Liver (tissue), 9 donors: Measurements from ENCODE around the gene RBM38. TPM values are rescaled to one million over a fixed set of nuclear protein-coding genes. Genes with fewer than 3 reads are reported as not detected.

Experiments
- DNase-seq: peaks from one replicate; pipeline ENCODE4 v3.0.0-alpha.2; 2017; ENCODE audit warnings: low spot score
- H3K27ac ChIP-seq, 2 donors: one replicate each; pipeline ENCODE4 v1.7.0; 2013; ENCODE audit warnings: inconsistent platforms in 2 of 2, low read length in 2 of 2, control low read depth in 1 of 2, low read depth in 1 of 2, mild to moderate bottlenecking in 1 of 2
- H3K27me3 ChIP-seq, 4 donors: one replicate each; pipeline versions ENCODE4 v1.6.1 to v1.7.0; 2013; ENCODE audit warnings: low read length in 3 of 4, inconsistent platforms in 1 of 4, mild to moderate bottlenecking in 1 of 4, moderate library complexity in 1 of 4; ENCODE audit not compliant: control insufficient read depth in 4 of 4, insufficient read depth in 4 of 4
- H3K36me3 ChIP-seq, 4 donors: one replicate each; pipeline versions ENCODE4 v1.6.1 to v1.7.0; 2013; ENCODE audit warnings: low read length in 3 of 4, mild to moderate bottlenecking in 3 of 4, low read depth in 1 of 4, moderate library complexity in 1 of 4; ENCODE audit not compliant: control insufficient read depth in 4 of 4, insufficient read depth in 3 of 4
- H3K4me1 ChIP-seq, 4 donors: one replicate each; pipeline versions ENCODE4 v1.6.1 to v1.7.0; 2013; ENCODE audit warnings: low read length in 3 of 4, mild to moderate bottlenecking in 3 of 4, moderate library complexity in 1 of 4; ENCODE audit not compliant: control insufficient read depth in 4 of 4, insufficient read depth in 4 of 4
- H3K4me3 ChIP-seq, 3 donors: one replicate each; pipeline versions ENCODE4 v1.6.1 to v1.7.0; 2013; ENCODE audit warnings: low read length in 3 of 3, control low read depth in 1 of 3, low read depth in 1 of 3, mild to moderate bottlenecking in 1 of 3
- H3K9ac ChIP-seq, 2 donors: one replicate each; pipeline ENCODE4 v1.7.0; 2013; ENCODE audit warnings: low read length in 2 of 2, mild to moderate bottlenecking in 2 of 2, moderate library complexity in 2 of 2, control low read depth in 1 of 2, low read depth in 1 of 2
- H3K9me3 ChIP-seq, 4 donors: one replicate each; pipeline versions ENCODE4 v1.6.1 to v1.7.0; 2013; ENCODE audit warnings: low read length in 3 of 4; ENCODE audit not compliant: control insufficient read depth in 4 of 4
- ATF3 ChIP-seq: IDR thresholded peaks from 2 replicates; pipeline ENCODE4 v1.6.1; 2016; ENCODE audit warnings: antibody characterized with exemption
- EGR1 ChIP-seq, 2 donors: IDR thresholded peaks; 2 replicates each; pipeline ENCODE4 v1.6.1; 2016 to 2018; ENCODE audit warnings: antibody characterized with exemption in 2 of 2, low read depth in 2 of 2
- FOXA1 ChIP-seq: IDR thresholded peaks from 2 replicates; pipeline ENCODE4 v1.6.1; 2016; ENCODE audit warnings: antibody characterized with exemption
- FOXA2 ChIP-seq: IDR thresholded peaks from 2 replicates; pipeline ENCODE4 v1.6.1; 2016; ENCODE audit warnings: antibody characterized with exemption
- GABPA ChIP-seq, 2 donors: IDR thresholded peaks in 1 of 2; conservative IDR thresholded peaks in 1 of 2; 2 replicates each; pipeline ENCODE4 v1.6.1; 2016; ENCODE audit warnings: antibody characterized with exemption in 2 of 2, mild to moderate bottlenecking in 1 of 2, moderate library complexity in 1 of 2
- HNF4A ChIP-seq, 2 donors: conservative IDR thresholded peaks; 2 replicates each; pipeline ENCODE4 v1.6.1; 2016; ENCODE audit warnings: antibody characterized with exemption in 2 of 2, mild to moderate bottlenecking in 2 of 2
- JUND ChIP-seq, 2 donors: IDR thresholded peaks; 2 replicates each; pipeline ENCODE4 v1.6.1; 2016; ENCODE audit warnings: antibody characterized with exemption in 2 of 2
- MAX ChIP-seq: IDR thresholded peaks from 2 replicates; pipeline ENCODE4 v1.6.1; 2016; ENCODE audit warnings: antibody characterized with exemption
- RAD21 ChIP-seq, 2 donors: IDR thresholded peaks; 2 replicates each; pipeline ENCODE4 v1.6.1; 2016; ENCODE audit warnings: antibody characterized with exemption in 2 of 2, mild to moderate bottlenecking in 2 of 2
- RXRA ChIP-seq, 2 donors: IDR thresholded peaks; 2 replicates each; pipeline ENCODE4 v1.6.1; 2017 to 2018; ENCODE audit warnings: antibody characterized with exemption in 2 of 2, mild to moderate bottlenecking in 1 of 2
- SP1 ChIP-seq: IDR thresholded peaks from 2 replicates; pipeline ENCODE4 v1.6.1; 2018; ENCODE audit warnings: antibody characterized with exemption, mild to moderate bottlenecking
- TAF1 ChIP-seq: conservative IDR thresholded peaks from 2 replicates; pipeline ENCODE4 v1.6.1; 2016; ENCODE audit warnings: antibody characterized with exemption, mild to moderate bottlenecking
- YY1 ChIP-seq: IDR thresholded peaks from 2 replicates; pipeline ENCODE4 v1.6.1; 2016; ENCODE audit warnings: antibody characterized with exemption, mild to moderate bottlenecking
- ZBTB33 ChIP-seq: IDR thresholded peaks from 2 replicates; pipeline ENCODE4 v1.6.1; 2016; ENCODE audit warnings: antibody characterized with exemption
- WGBS: extraction: QIAGEN DNeasy Blood & Tissue Kit; methylation state at CpG from one replicate; pipeline ENCODE4 v1.1.7; 2013; 5-methylcytosine and 5-hydroxymethylcytosine counted together
- polyA plus RNA-seq, 2 donors: library from polyadenylated mRNA; stranded (reverse) in 1 of 2; unstranded in 1 of 2; fragments of 200-250 nt in 1 of 2; fragments of >200 nt in 1 of 2; fragmentation: Nextera tagmentation in 1 of 2; extraction: Ambion mirVana in 1 of 2; gene quantifications; one replicate each; pipeline versions ENCODE4 v1.2.1 to v1.2.3, GENCODE V29; 2013 to 2015
- total RNA-seq, 2 donors: library from RNA; depleted of rRNA; stranded (reverse); fragments of >200 nt; gene quantifications; one replicate each; pipeline ENCODE4 v1.2.3, GENCODE V29; 2014
- TF ChIP-seq, protein P1 (sequence below): fragments of 150-350 bp; IDR thresholded peaks from 2 replicates; pipeline ENCODE4 v1.5.1; 2017; ENCODE audit warnings: improper control_type of control experiment, low read depth, low read length; ENCODE audit not compliant: missing input control
- donor health status: healthy.
- donor health status: healthy.
- donor health status: healthy.
- donor health status: healthy.
- donor health status: healthy.

The RBM38 gene
- total and polyA plus RNA-seq, 4 donors, result 1.4 to 258 (median 6.0) TPM

DNA sequence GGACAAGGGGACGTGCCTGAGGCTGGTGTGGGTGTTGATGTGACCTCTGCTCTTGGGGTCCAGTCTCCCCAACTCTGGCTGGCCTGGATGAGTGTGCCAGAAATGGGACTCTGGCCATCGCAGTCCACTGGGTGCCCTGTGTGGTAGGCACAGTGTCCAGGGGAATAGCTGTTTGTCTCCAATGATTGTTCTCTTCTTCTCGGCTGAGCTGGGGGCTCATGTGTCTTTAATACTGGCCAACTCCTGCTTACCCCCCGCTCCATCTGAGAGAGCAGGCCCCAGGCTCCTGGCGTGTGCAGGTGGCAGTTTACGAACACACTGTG lies 45.0 kb downstream of the RBM38 start:
- Histone ChIP-seq H3K36me3 (no peaks in the 10 kb centered on the region), H3K27me3 (no peaks in the 10 kb centered on the region), H3K27ac (peak overlapping the region; percentile 76 to 94), H3K9me3 (no peaks in the 10 kb centered on the region), H3K4me1 (peaks cover 28 to 46% (median 34%) of the 10 kb centered on the region in 4 donors), H3K4me3 (no peak overlapping the region), H3K9ac (no peak overlapping the region)
- no peak for DNase-seq
- 62% methylated on average over 6 of the region's 6 CpGs for WGBS
- TF ChIP-seq TAF1, result no peak
- TF ChIP-seq YY1, result peak; percentile 9
- TF ChIP-seq RXRA (IDR thresholded peaks at IDR 0.05), result peak in 1 of 2 donors; percentile 0

DNA sequence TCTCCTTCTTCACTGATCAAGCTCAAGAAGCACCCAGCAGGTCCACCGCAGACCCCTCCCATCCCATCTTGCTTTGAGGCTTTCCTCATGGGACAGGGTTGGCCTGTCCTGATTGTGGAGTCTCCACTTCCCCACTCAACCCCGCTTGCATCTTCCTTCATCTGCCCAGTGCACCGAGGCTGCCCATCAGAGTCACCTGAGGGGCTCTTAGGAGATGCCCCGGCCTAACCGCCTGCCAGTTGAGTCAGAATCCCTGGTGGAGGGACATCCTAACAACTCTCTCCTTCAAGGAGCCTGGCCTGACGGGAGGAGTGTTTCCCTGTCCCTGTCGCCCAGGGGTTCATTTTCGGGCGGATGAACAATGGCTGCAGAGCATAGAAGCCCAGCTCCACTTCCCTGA lies 46.1 kb downstream of the RBM38 start:
- TF ChIP-seq HNF4A (conservative IDR thresholded peaks at IDR 0.05), result no peak
- no peak for TF ChIP-seq TAF1
- TF ChIP-seq GABPA (IDR thresholded peaks at IDR 0.05 in 1 of 2, conservative IDR thresholded peaks at IDR 0.05 in 1 of 2), result no peak
- TF ChIP-seq, protein P1, sequence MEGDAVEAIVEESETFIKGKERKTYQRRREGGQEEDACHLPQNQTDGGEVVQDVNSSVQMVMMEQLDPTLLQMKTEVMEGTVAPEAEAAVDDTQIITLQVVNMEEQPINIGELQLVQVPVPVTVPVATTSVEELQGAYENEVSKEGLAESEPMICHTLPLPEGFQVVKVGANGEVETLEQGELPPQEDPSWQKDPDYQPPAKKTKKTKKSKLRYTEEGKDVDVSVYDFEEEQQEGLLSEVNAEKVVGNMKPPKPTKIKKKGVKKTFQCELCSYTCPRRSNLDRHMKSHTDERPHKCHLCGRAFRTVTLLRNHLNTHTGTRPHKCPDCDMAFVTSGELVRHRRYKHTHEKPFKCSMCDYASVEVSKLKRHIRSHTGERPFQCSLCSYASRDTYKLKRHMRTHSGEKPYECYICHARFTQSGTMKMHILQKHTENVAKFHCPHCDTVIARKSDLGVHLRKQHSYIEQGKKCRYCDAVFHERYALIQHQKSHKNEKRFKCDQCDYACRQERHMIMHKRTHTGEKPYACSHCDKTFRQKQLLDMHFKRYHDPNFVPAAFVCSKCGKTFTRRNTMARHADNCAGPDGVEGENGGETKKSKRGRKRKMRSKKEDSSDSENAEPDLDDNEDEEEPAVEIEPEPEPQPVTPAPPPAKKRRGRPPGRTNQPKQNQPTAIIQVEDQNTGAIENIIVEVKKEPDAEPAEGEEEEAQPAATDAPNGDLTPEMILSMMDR, result no peak
- TF ChIP-seq ATF3, result no peak
- TF ChIP-seq SP1, result no peak
- no peak for TF ChIP-seq RAD21 (IDR thresholded peaks at IDR 0.05)
- no peak for TF ChIP-seq YY1
- no peak for TF ChIP-seq JUND (IDR thresholded peaks at IDR 0.05)
- no peak for TF ChIP-seq MAX
- WGBS, result 87% methylated on average over 9 of the region's 9 CpGs
- Histone ChIP-seq H3K9me3 (no peaks in the 10 kb centered on the region), H3K36me3 (no peaks in the 10 kb centered on the region), H3K27me3 (no peaks in the 10 kb centered on the region), H3K4me1 (peaks cover 35 to 57% (median 43%) of the 10 kb centered on the region in 4 donors), H3K9ac (no peak overlapping the region), H3K27ac (no peak overlapping the region), H3K4me3 (no peak overlapping the region)
- no peak for DNase-seq

GRCh38 chr20:57437672-57438330 lies 46.6 kb downstream of the RBM38 start:
- H3K4me3 ChIP-seq, result no peak overlapping the region
- H3K9ac ChIP-seq, result no peak overlapping the region
- no peak overlapping the region for H3K27ac ChIP-seq
- H3K9me3 ChIP-seq, result no peaks in the 10 kb centered on the region
- TF ChIP-seq RXRA (IDR thresholded peaks at IDR 0.05), result no peak
- H3K4me1 ChIP-seq, result peaks cover 37 to 62% (median 46%) of the 10 kb centered on the region in 4 donors
- H3K27me3 ChIP-seq, result no peaks in the 10 kb centered on the region
- DNase-seq, result no peak
- no peaks in the 10 kb centered on the region for H3K36me3 ChIP-seq
- WGBS, result 85% methylated on average over 18 of the region's 18 CpGs

GRCh38 chr20:57438552-57438951 lies 47.4 kb downstream of the RBM38 start:
- H3K27me3 ChIP-seq, result no peaks in the 10 kb centered on the region
- no peak overlapping the region for H3K4me3 ChIP-seq
- WGBS, result 73% methylated on average over 5 of the region's 5 CpGs
- H3K9me3 ChIP-seq, result no peaks in the 10 kb centered on the region
- H3K27ac ChIP-seq, result no peak overlapping the region
- H3K4me1 ChIP-seq, result peaks cover 40 to 63% (median 50%) of the 10 kb centered on the region in 4 donors
- DNase-seq, result no peak
- no peaks in the 10 kb centered on the region for H3K36me3 ChIP-seq
- no peak overlapping the region for H3K9ac ChIP-seq
- TF ChIP-seq GABPA (IDR thresholded peaks at IDR 0.05 in 1 of 2, conservative IDR thresholded peaks at IDR 0.05 in 1 of 2) (no peak), ATF3 (no peak), ZBTB33 (no peak), RXRA (IDR thresholded peaks at IDR 0.05) (no peak), EGR1 (IDR thresholded peaks at IDR 0.05; ENCODE audit: low read depth in 2 of 2) (no peak), YY1 (no peak), RAD21 (IDR thresholded peaks at IDR 0.05) (no peak), FOXA1 (no peak), SP1 (no peak), JUND (IDR thresholded peaks at IDR 0.05) (no peak), HNF4A (conservative IDR thresholded peaks at IDR 0.05) (no peak), FOXA2 (no peak), TAF1 (no peak)
- TF ChIP-seq, protein P1, result no peak
